Measurements from ENCODE around the gene LIPE. TPM values are rescaled to one million over a fixed set of nuclear protein-coding genes. Genes with fewer than 3 reads are reported as not detected.

The LIPE gene
- total RNA-seq, 4 donors from 2014 or later, result 4.0 to 10.0 (median 7.4) TPM

DNA sequence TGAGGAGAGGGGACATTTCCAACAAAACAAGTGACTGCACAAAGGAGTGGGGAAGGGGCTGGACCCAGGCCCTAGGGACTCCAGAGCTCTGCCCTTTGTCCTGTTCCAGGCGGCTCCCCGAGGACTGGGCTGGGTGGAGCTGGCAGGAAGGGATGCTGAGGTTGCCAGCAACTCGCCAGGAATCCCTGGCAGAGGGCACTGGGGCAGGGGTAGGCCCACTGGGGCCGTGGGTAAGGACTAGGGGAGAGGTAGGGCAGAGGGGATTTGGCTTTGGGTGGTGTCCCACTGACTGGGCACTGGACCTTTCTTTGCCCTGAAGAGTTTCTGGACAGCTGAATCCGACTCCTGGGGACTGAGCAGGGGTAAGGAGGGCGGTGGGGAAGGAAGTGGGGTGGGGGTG is 7.9 kb downstream of the LIPE start:
- no peak overlapping the region for H3K27ac ChIP-seq
- TF ChIP-seq POLR2A (IDR thresholded peaks at IDR 0.05), result no peak
- TF ChIP-seq, protein P1, sequence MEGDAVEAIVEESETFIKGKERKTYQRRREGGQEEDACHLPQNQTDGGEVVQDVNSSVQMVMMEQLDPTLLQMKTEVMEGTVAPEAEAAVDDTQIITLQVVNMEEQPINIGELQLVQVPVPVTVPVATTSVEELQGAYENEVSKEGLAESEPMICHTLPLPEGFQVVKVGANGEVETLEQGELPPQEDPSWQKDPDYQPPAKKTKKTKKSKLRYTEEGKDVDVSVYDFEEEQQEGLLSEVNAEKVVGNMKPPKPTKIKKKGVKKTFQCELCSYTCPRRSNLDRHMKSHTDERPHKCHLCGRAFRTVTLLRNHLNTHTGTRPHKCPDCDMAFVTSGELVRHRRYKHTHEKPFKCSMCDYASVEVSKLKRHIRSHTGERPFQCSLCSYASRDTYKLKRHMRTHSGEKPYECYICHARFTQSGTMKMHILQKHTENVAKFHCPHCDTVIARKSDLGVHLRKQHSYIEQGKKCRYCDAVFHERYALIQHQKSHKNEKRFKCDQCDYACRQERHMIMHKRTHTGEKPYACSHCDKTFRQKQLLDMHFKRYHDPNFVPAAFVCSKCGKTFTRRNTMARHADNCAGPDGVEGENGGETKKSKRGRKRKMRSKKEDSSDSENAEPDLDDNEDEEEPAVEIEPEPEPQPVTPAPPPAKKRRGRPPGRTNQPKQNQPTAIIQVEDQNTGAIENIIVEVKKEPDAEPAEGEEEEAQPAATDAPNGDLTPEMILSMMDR (IDR thresholded peaks at IDR 0.05), result no peak
- WGBS, 2 donors, result 69 to 72% methylated on average over 6 of the region's 6 CpGs
- H3K9me3 ChIP-seq, result no peaks in the 10 kb centered on the region
- H3K4me3 ChIP-seq (replicated peaks in 1 of 3), result no peak overlapping the region
- no peaks in the 10 kb centered on the region for H3K36me3 ChIP-seq
- intact Hi-C loops (cut with DNase I), result no loop called here
- no peak for DNase-seq
- no peaks in the 10 kb centered on the region for H3K27me3 ChIP-seq
- H3K4me1 ChIP-seq, result peaks cover 8 to 12% of the 10 kb centered on the region in 2 donors

DNA sequence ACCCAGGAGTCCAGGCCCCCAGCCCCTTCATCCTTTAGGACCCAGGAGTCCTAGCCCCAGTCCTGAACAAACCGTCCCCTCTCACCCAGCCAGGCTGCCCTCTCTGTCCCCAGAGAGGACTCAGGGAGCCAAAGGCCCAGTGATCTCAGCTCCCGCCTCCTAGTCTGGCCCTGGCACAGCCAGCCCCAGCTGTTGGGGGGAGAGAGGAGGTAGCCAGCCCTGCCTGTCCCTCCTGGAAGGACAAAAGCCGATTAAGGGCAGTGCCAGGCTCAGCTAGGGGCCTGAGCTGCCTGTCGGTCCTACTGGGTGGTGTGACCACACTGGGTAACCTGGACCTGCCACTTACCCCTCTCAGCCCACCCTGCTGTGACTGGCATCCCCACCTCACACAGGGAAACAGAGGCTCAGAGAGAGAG is 14.5 kb downstream of the LIPE start:
- WGBS, 2 donors, result 70 to 75% methylated on average over 4 of the region's 4 CpGs
- H3K36me3 ChIP-seq, result no peaks in the 10 kb centered on the region
- no peak overlapping the region for H3K4me3 ChIP-seq (replicated peaks in 1 of 3)
- H3K27me3 ChIP-seq, result no peaks in the 10 kb centered on the region
- intact Hi-C loops (cut with DNase I), result no loop called here
- no peaks in the 10 kb centered on the region for H3K9me3 ChIP-seq
- H3K27ac ChIP-seq, result no peak overlapping the region
- peaks cover 4 to 9% of the 10 kb centered on the region in 2 donors for H3K4me1 ChIP-seq
- no peak for TF ChIP-seq POLR2A (IDR thresholded peaks at IDR 0.05)
- TF ChIP-seq, protein P1 (IDR thresholded peaks at IDR 0.05), result no peak
- no peak for DNase-seq

DNA sequence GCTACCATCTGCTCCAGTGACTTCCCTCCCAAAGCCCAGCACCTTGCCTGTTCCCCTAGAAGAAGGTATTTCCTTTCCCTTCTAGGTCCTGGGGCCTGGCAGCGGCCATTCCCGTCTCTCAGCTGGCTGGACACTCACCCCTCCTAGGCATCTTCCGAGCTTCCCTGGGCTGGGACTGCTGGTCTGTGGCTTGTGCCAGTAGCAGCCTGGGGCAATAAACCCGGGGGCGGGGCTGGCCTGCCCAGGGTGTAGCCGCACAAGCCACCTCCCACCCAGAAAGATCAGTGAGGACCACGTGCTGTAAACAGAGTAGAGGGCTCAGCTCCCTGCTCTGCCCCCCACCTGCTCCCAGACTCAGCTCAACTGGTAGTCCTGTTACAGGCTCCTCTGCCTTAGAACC is 15.0 kb downstream of the LIPE start:
- H3K4me1 ChIP-seq, result peaks cover 4 to 9% of the 10 kb centered on the region in 2 donors
- TF ChIP-seq, protein P1 (IDR thresholded peaks at IDR 0.05), result no peak
- TF ChIP-seq POLR2A (IDR thresholded peaks at IDR 0.05), result no peak
- DNase-seq, result no peak
- no peaks in the 10 kb centered on the region for H3K36me3 ChIP-seq
- no peaks in the 10 kb centered on the region for H3K27me3 ChIP-seq
- H3K4me3 ChIP-seq (replicated peaks in 1 of 3), result no peak overlapping the region
- no peak overlapping the region for H3K27ac ChIP-seq
- WGBS, 2 donors, result 66 to 69% methylated on average over 7 of the region's 7 CpGs
- intact Hi-C loops (cut with DNase I), result no loop called here
- H3K9me3 ChIP-seq, result no peaks in the 10 kb centered on the region

DNA sequence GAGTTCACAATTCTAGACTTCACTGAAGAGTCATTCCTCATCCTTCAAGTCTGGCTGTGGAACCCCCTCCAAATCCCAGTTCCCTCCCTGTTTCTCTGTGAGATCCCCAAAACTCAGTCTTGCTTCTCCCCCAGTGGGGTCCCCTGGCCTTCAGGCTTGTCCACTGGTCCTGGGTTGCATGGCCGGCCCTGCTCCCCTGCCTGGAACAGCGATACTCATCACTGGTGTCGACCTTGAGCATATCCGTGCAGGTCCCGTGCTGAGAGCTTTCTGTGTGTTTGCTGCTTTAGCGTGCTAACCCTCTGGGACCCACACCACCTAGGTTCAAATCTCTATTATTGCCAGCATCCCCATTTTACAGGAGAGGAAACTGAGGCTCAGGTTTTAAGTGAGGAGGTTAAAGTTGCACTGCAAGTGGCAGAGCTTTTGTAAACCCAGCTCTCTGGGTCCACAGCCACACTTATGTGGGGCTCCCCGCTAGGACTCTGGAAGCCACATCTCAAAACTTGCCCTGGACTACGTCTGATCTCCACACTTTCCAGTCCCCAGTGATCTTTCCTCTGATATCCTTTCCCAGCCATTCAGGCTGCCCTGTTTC is 15.5 kb downstream of the LIPE start:
- intact Hi-C loops (cut with DNase I), result no loop called here
- no peaks in the 10 kb centered on the region for H3K36me3 ChIP-seq

DNA sequence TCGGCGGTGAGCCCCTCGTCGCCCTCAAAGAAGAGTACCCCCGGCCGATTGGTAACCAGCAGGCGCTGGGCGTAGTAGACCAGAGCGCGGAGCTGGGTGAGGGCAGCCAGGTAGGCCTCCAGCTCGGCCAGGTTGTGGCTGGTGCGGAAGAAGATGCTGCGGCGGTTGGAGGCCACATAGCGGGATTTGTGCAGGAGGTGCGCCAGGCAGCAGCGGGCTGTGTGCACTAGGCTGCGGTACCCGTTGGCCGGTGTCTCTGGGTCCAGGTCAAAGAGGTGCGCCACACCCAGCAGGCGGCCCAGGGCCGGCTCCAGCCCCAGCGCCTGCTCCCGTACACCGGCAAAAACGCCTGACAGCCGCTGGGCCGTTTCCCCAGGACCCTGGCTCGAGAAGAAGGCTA is 16.8 kb downstream of the LIPE start:
- H3K4me3 ChIP-seq (replicated peaks in 1 of 3), result no peak overlapping the region
- no peaks in the 10 kb centered on the region for H3K36me3 ChIP-seq
- 96% methylated on average over 20 to 24 of the region's 30 CpGs for WGBS, 2 donors
- H3K27me3 ChIP-seq, result no peaks in the 10 kb centered on the region
- H3K4me1 ChIP-seq, result peaks cover 4 to 9% of the 10 kb centered on the region in 2 donors
- H3K27ac ChIP-seq, result no peak overlapping the region
- intact Hi-C loops (cut with DNase I), result no loop called here
- no peak for DNase-seq
- TF ChIP-seq POLR2A (IDR thresholded peaks at IDR 0.05), result no peak
- TF ChIP-seq, protein P1 (IDR thresholded peaks at IDR 0.05), result no peak
- H3K9me3 ChIP-seq, result no peaks in the 10 kb centered on the region

More for the DNA sequence above, 15.5 kb downstream of the LIPE start:
- H3K4me1 ChIP-seq, result peaks cover 4 to 9% of the 10 kb centered on the region in 2 donors
- H3K27me3 ChIP-seq, result no peaks in the 10 kb centered on the region
- no peak overlapping the region for H3K4me3 ChIP-seq (replicated peaks in 1 of 3)
- no peak for DNase-seq
- WGBS, 2 donors, result 90 to 93% methylated on average over 8 of the region's 8 CpGs
- H3K27ac ChIP-seq, result no peak overlapping the region
- no peaks in the 10 kb centered on the region for H3K9me3 ChIP-seq
- TF ChIP-seq POLR2A (IDR thresholded peaks at IDR 0.05), result no peak
- TF ChIP-seq, protein P1 (IDR thresholded peaks at IDR 0.05), result no peak

Data from thyroid gland (tissue), 4 donors.